SK-N-MC (cell line): ENCODE measurements around the gene ODF2L.

Source experiments
- EZH2 ChIP-seq: fragments of 200-600 bp; sonication (generic); IDR thresholded peaks from one replicate; pipeline ENCODE4 v1.6.1; 2017; ENCODE audit warnings: antibody characterized with exemption
- FOXP2 ChIP-seq: optimal IDR thresholded peaks from 2 replicates; pipeline ENCODE3; 2011; ENCODE audit warnings: mild to moderate bottlenecking, moderate library complexity; ENCODE audit not compliant: insufficient read depth; ENCODE audit errors: extremely low read length, control extremely low read depth
- POLR2AphosphoS5 ChIP-seq: IDR thresholded peaks from 2 replicates; pipeline ENCODE4 v1.6.1; 2012; ENCODE audit warnings: mild to moderate bottlenecking, low read depth, low read length, borderline replicate concordance

DNA sequence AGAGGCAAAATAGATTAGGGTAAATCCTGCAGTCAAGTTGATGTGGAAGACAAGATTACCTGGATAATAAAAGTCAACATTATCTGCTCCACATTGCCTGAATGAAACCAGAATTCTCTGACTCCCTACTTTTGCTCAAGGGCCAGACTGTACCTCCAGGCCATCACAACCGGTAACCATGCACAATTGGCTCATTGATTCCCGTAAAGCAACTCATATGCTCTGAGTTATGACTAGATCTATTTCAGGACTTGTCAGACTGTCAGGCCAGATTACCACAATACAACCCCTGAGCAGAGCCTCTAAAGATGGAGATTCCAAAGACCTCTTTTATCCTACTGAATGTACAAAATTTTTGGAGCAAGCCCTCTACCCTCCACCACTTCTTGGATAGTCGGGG, 90.4 kb downstream of the ODF2L start:
- TF ChIP-seq POLR2AphosphoS5 (no peak), EZH2 (no peak), FOXP2 (no peak)
